Measurements from ENCODE around the gene OPA3. TPM values are rescaled to one million over a fixed set of nuclear protein-coding genes. Genes with fewer than 3 reads are reported as not detected.
A peak's percentile ranks its signal among the peaks of the same experiment; 100 is the strongest.

OPA3 gene
- total RNA-seq, 1 experiment from 2014 or later: 17.1 TPM

GRCh38 chr19:45623984-45624383, 39.4 kb upstream of the OPA3 start:
- peaks cover 2% of the 10 kb centered on the region for H3K9me3 Mint-ChIP-seq (ENCODE audit: low read depth, unreplicated experiment)
- no peak for TF ChIP-seq CTCF (IDR thresholded peaks at IDR 0.05; ENCODE audit: unreplicated experiment)
- no peak overlapping the region for H3K4me3 Mint-ChIP-seq (ENCODE audit: low read depth, unreplicated experiment)
- no peaks in the 10 kb centered on the region for H3K27me3 Mint-ChIP-seq (ENCODE audit: unreplicated experiment)
- H3K27ac Mint-ChIP-seq (ENCODE audit: unreplicated experiment): no peak overlapping the region
- no peak for DNase-seq
- H3K4me1 Mint-ChIP-seq (ENCODE audit: low read depth, unreplicated experiment): no peaks in the 10 kb centered on the region
- CTCF ChIA-PET: interaction anchor here (0.6 kb wide), 2 partner anchors 8 to 9 kb away, joined by 3 to 4 read pairs; no protein-coding TSS in a partner anchor
- no TSS peak for BruUV-seq (replicated peaks)
- peaks cover 67% of the 10 kb centered on the region for H3K36me3 Mint-ChIP-seq (ENCODE audit: insufficient read depth, unreplicated experiment)
- intact Hi-C loops (cut with micrococcal nuclease; ENCODE audit: unreplicated experiment): no loop called here

- no TSS peak for BruUV-seq (replicated peaks)
- no peak for DNase-seq
- H3K27ac Mint-ChIP-seq (ENCODE audit: unreplicated experiment): no peak overlapping the region
- H3K36me3 Mint-ChIP-seq (ENCODE audit: insufficient read depth, unreplicated experiment): peaks cover 57% of the 10 kb centered on the region
- no peak for TF ChIP-seq CTCF (IDR thresholded peaks at IDR 0.05; ENCODE audit: unreplicated experiment)
- no peaks in the 10 kb centered on the region for H3K27me3 Mint-ChIP-seq (ENCODE audit: unreplicated experiment)
- H3K4me1 Mint-ChIP-seq (ENCODE audit: low read depth, unreplicated experiment): no peaks in the 10 kb centered on the region
- no peak overlapping the region for H3K4me3 Mint-ChIP-seq (ENCODE audit: low read depth, unreplicated experiment)
- intact Hi-C loops (cut with micrococcal nuclease; ENCODE audit: unreplicated experiment): no loop called here
- CTCF ChIA-PET: no interaction called here
- peaks cover 2% of the 10 kb centered on the region for H3K9me3 Mint-ChIP-seq (ENCODE audit: low read depth, unreplicated experiment)
Observed at GRCh38 chr19:45621976-45622503, 37.4 kb upstream of the OPA3 start.

GRCh38 chr19:45621389-45621788, 36.8 kb upstream of the OPA3 start:
- Mint-ChIP-seq H3K27me3 (ENCODE audit: unreplicated experiment) (no peaks in the 10 kb centered on the region), H3K27ac (ENCODE audit: unreplicated experiment) (no peak overlapping the region), H3K4me3 (ENCODE audit: low read depth, unreplicated experiment) (no peak overlapping the region), H3K9me3 (ENCODE audit: low read depth, unreplicated experiment) (peaks cover 2% of the 10 kb centered on the region), H3K4me1 (ENCODE audit: low read depth, unreplicated experiment) (no peaks in the 10 kb centered on the region), H3K36me3 (ENCODE audit: insufficient read depth, unreplicated experiment) (peaks cover 59% of the 10 kb centered on the region)
- intact Hi-C loops (cut with micrococcal nuclease; ENCODE audit: unreplicated experiment): no loop called here
- no TSS peak for BruUV-seq (replicated peaks)
- no peak for DNase-seq
- TF ChIP-seq CTCF (IDR thresholded peaks at IDR 0.05; ENCODE audit: unreplicated experiment): no peak
- CTCF ChIA-PET: no interaction called here

- Mint-ChIP-seq H3K9me3 (ENCODE audit: low read depth, unreplicated experiment) (no peaks in the 10 kb centered on the region), H3K4me1 (ENCODE audit: low read depth, unreplicated experiment) (peaks cover 14% of the 10 kb centered on the region), H3K27ac (ENCODE audit: unreplicated experiment) (peak overlapping the region; percentile 70), H3K27me3 (ENCODE audit: unreplicated experiment) (no peaks in the 10 kb centered on the region), H3K4me3 (ENCODE audit: low read depth, unreplicated experiment) (no peak overlapping the region), H3K36me3 (ENCODE audit: insufficient read depth, unreplicated experiment) (peaks cover 70% of the 10 kb centered on the region)
- intact Hi-C loops (cut with micrococcal nuclease; ENCODE audit: unreplicated experiment): no loop called here
- TF ChIP-seq CTCF (IDR thresholded peaks at IDR 0.05; ENCODE audit: unreplicated experiment): no peak
- no TSS peak for BruUV-seq (replicated peaks)
- DNase-seq: no peak
- CTCF ChIA-PET: interaction anchor here (0.8 to 1.1 kb wide), 2 partner anchors 10 to 14 kb away, joined by 4 to 5 read pairs; no protein-coding TSS in a partner anchor
Observed at GRCh38 chr19:45616704-45617017, 32.1 kb upstream of the OPA3 start.
